Pancreas (tissue), 10 donors: Measurements from ENCODE around the gene IFI27L2. TPM values are rescaled to one million over a fixed set of nuclear protein-coding genes. Genes with fewer than 3 reads are reported as not detected.

ENCODE experiments used
- ATAC-seq, 4 donors: fragments of 200-7000 bp; cut with Tn5 transposase; one replicate each; pipeline versions ENCODE4 v1.8.0 to v1.9.1; 2020; ENCODE audit warnings: mild to moderate bottlenecking in 4 of 4, moderate library complexity in 4 of 4
- DNase-seq, 6 donors: peaks; one replicate each; pipeline ENCODE4 v3.0.0-alpha.2; 2020
- FAIRE-seq: peaks from 2 replicates; lab custom pipeline; 2012; peaks lifted over from hg19 to GRCh38; lab: Jason Lieb, UNC
- H3K27ac ChIP-seq, 4 donors: fragments of 200-600 bp; sonication (generic); 1 replicate in 3 of 4; 2 replicates in 1 of 4; pipeline versions ENCODE4 v1.5.0 to v1.8.0; 2020
- H3K27me3 ChIP-seq, 4 donors: fragments of 200-600 bp; one replicate each; pipeline ENCODE4 v1.8.0; 2021
- H3K36me3 ChIP-seq, 3 donors: fragments of 200-600 bp; sonication (generic) in 1 of 3; one replicate each; pipeline versions ENCODE4 v1.5.0 to v1.8.0; 2020 to 2021
- H3K4me1 ChIP-seq, 3 donors: fragments of 200-600 bp; one replicate each; pipeline ENCODE4 v1.8.0; 2021
- H3K4me3 ChIP-seq, 4 donors: fragments of 200-600 bp; sonication (generic) in 2 of 4; one replicate each; pipeline versions ENCODE4 v1.5.0 to v1.8.0; 2020 to 2021
- H3K9me3 ChIP-seq, 4 donors: fragments of 200-600 bp; one replicate each; pipeline ENCODE4 v1.8.0; 2021
- WGBS, 2 donors: extraction: QIAGEN DNeasy Blood & Tissue Kit; methylation state at CpG; one replicate each; pipeline ENCODE4 v1.1.7; 2013; 5-methylcytosine and 5-hydroxymethylcytosine counted together
- intact Hi-C, 3 donors: fragments of 100-400 bp; cut with DNase I; formaldehyde crosslinking; loops; one replicate each; pipeline versions ENCODE4 v1.11.1 to v1.14.2; 2022
- polyA plus RNA-seq, 2 donors: library from polyadenylated mRNA; stranded (reverse); fragments of 200-250 nt; gene quantifications; one replicate each; pipeline ENCODE4 v1.2.3, GENCODE V29; 2013
- total RNA-seq, 6 donors: library from RNA; stranded (reverse); fragmentation: NEBNext Ultra II Directional in 4 of 6; extraction: Animal tissue kit (Norgen Biotek cat#: 25700) in 4 of 6; gene quantifications; one replicate each; pipeline versions ENCODE4 v1.2.1 to v1.2.4, GENCODE V29; 2021 to 2023
- TF ChIP-seq, protein P1 (sequence below), 4 donors: fragments of 200-600 bp; sonication (generic) in 3 of 4; IDR thresholded peaks; one replicate each; pipeline versions ENCODE4 v1.5.0 to v1.8.0; 2021; ENCODE audit warnings: antibody characterized with exemption in 4 of 4
- donor health status: healthy with polysubstance abuse.
- donor health status: DM: no; HTN: no; CAD: no; lungs with moderate emphysema.
- donor health status: DM: no; HTN: no; CAD: no.
- donor health status: control.
- donor health status: control.
- donor health status: Bipolar disorder and iron deficiency.
- donor health status: DM: yes; HTN: yes; CAD: no.
- donor health status: DM: no; HTN: no; CAD: no.
- donor health status: DM: no; HTN: no; CAD: no.
- donor health status: DM: yes; HTN: yes; CAD: no.

Gene IFI27L2
- total and polyA plus RNA-seq, 8 donors = 5.4 to 90.7 (median 16.2) TPM

GRCh38 chr14:94132285-94132887, 3.0 kb upstream of the IFI27L2 start:
- TF ChIP-seq, protein P1, sequence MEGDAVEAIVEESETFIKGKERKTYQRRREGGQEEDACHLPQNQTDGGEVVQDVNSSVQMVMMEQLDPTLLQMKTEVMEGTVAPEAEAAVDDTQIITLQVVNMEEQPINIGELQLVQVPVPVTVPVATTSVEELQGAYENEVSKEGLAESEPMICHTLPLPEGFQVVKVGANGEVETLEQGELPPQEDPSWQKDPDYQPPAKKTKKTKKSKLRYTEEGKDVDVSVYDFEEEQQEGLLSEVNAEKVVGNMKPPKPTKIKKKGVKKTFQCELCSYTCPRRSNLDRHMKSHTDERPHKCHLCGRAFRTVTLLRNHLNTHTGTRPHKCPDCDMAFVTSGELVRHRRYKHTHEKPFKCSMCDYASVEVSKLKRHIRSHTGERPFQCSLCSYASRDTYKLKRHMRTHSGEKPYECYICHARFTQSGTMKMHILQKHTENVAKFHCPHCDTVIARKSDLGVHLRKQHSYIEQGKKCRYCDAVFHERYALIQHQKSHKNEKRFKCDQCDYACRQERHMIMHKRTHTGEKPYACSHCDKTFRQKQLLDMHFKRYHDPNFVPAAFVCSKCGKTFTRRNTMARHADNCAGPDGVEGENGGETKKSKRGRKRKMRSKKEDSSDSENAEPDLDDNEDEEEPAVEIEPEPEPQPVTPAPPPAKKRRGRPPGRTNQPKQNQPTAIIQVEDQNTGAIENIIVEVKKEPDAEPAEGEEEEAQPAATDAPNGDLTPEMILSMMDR (IDR thresholded peaks at IDR 0.05) = peak; percentile 17 to 77 (median 60)
- 42 to 45% methylated on average over 4 of the region's 4 CpGs for WGBS, 2 donors
- Histone ChIP-seq H3K9me3 (no peaks in the 10 kb centered on the region), H3K4me3 (no peak overlapping the region), H3K4me1 (no peaks in the 10 kb centered on the region), H3K27ac (no peak overlapping the region), H3K27me3 (peaks cover 0 to 4% (median 0%) of the 10 kb centered on the region in 4 donors), H3K36me3 (no peaks in the 10 kb centered on the region)
- ATAC-seq (peak in 3 of 4 donors; percentile 43 to 57 (median 44)), FAIRE-seq (peak; percentile 82), DNase-seq (peak in 2 of 6 donors; percentile 35 to 62)
- intact Hi-C loops = no loop called here

DNA sequence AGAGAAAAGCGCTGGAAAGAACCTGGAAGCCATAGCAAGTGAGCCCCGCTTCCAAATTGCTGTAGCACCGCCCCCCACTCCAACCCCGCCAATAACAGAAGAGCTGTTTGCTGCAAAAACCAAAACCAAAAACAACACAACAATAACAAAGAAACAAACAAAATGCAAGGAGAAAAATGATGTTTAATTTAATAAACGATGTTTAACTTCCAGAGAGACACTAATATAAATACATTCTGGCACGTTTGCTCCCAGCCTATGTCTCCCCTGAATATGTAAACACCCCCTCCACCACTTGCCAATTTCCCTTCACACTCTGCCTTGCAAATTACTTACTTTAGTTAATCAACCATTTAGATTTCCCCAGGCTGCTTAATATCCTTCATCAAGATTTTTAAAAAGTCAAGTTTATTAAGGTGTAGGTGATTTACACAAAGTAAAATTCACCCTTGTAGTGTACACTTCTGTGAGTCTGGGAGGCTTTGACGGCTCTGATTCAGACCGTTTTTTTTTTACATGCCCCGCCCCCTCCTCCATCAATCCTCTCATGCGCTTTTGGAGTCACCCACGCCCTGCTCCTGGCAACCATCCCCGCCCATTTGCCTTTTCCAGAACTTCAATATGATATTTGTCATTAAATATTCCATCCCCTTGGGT, 482 bp upstream of the IFI27L2 start:
- Histone ChIP-seq H3K4me1 (no peaks in the 10 kb centered on the region), H3K27ac (peak overlapping the region in 2 of 4 donors; percentile 52 to 57), H3K27me3 (peaks cover 0 to 4% (median 0%) of the 10 kb centered on the region in 4 donors), H3K36me3 (no peaks in the 10 kb centered on the region), H3K4me3 (peak overlapping the region in 3 of 4 donors; percentile 31 to 44 (median 33)), H3K9me3 (no peaks in the 10 kb centered on the region)
- intact Hi-C loops = no loop called here
- TF ChIP-seq, protein P1 (IDR thresholded peaks at IDR 0.05) = no peak
- 1 to 2% methylated on average over 12 of the region's 12 CpGs for WGBS, 2 donors
- ATAC-seq = peak; percentile 44 to 67 (median 54)
- peak in 1 of 6 donors; percentile 16 for DNase-seq
- FAIRE-seq = no peak

DNA sequence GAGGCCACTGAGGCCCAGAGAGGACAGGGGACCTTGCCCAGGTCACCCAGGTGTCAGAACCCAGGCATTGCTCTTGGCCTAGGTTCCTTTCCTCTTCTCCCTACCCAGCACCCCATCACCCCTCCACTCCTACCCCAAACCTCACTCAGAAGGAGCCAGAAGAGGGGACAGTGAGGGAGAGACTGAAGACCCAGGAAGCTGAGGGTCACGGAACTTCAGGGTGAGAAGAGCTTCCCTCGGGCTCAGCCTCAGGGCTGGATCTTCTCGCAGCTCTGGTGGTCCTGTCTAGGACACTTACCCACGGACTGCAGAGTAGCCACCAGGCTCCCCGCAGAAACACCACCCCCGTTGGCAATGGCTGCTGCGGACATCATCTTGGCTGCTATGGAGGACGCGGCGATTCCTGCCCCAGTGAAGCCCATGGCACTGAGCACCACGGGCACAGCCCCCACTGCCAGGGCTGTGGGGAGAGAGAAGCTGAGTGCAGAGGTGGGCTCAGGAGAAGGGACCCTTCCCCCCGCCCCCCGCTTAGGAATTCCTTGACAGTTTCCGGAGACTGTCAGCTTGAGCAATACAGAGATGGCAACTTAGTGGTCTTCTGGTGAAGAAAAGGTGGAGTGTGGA, 1.1 kb downstream of the IFI27L2 start:
- intact Hi-C loops = no loop called here
- Histone ChIP-seq H3K4me1 (no peaks in the 10 kb centered on the region), H3K9me3 (no peaks in the 10 kb centered on the region), H3K4me3 (no peak overlapping the region), H3K36me3 (no peaks in the 10 kb centered on the region), H3K27me3 (peaks cover 0 to 4% (median 0%) of the 10 kb centered on the region in 4 donors), H3K27ac (no peak overlapping the region)
- ATAC-seq = no peak
- DNase-seq = peak in 1 of 6 donors; percentile 53
- no peak for FAIRE-seq
- 83 to 86% methylated on average over 14 of the region's 14 CpGs for WGBS, 2 donors
- TF ChIP-seq, protein P1 (IDR thresholded peaks at IDR 0.05) = no peak

- Histone ChIP-seq H3K27ac (no peak overlapping the region), H3K4me1 (no peaks in the 10 kb centered on the region), H3K36me3 (no peaks in the 10 kb centered on the region), H3K27me3 (peaks cover 0 to 4% (median 0%) of the 10 kb centered on the region in 4 donors), H3K9me3 (no peaks in the 10 kb centered on the region), H3K4me3 (no peak overlapping the region)
- FAIRE-seq (no peak), ATAC-seq (no peak), DNase-seq (peak in 1 of 6 donors; percentile 27)
- intact Hi-C loops = no loop called here
- TF ChIP-seq, protein P1 (IDR thresholded peaks at IDR 0.05) = no peak
- WGBS, 2 donors = 79 to 84% methylated on average over 6 of the region's 6 CpGs
Observed at GRCh38 chr14:94127330-94127729, 2.1 kb downstream of the IFI27L2 start.
